ENCODE data around the gene CHD2. TPM values are rescaled to one million over a fixed set of nuclear protein-coding genes. Genes with fewer than 3 reads are reported as not detected.
A peak's percentile ranks its signal among the peaks of the same experiment; 100 is the strongest.

The CHD2 gene
- total RNA-seq, 1 experiment from 2014 or later: 129 TPM

DNA sequence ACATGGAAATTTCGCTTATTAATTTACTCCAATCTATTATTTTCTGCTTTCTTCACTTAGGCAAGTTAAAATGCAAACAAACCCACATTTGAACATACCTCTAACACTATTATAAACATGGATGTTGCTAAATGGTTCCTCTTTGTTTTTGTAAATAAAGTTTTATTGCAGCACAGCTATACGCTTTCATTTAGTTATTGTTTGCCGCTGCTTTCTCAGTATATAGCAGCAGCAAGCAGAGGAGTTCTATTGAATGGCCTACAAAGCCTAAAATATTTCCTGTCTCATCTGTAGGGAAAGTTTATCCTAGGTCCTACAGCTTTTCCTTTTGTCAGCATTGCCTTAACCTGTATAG is 7.9 kb upstream of the CHD2 start:
- Mint-ChIP-seq H3K9me3 (ENCODE audit: unreplicated experiment) (no peaks in the 10 kb centered on the region), H3K27ac (ENCODE audit: low read depth, unreplicated experiment) (no peak overlapping the region), H3K27me3 (ENCODE audit: insufficient read depth, unreplicated experiment) (no peaks in the 10 kb centered on the region), H3K36me3 (ENCODE audit: insufficient read depth, unreplicated experiment) (peaks cover 94% of the 10 kb centered on the region), H3K4me1 (ENCODE audit: insufficient read depth, unreplicated experiment) (peaks cover 18% of the 10 kb centered on the region), H3K4me3 (ENCODE audit: unreplicated experiment) (no peak overlapping the region)
- no peak for DNase-seq (ENCODE audit: unreplicated experiment)
- intact Hi-C loops (cut with micrococcal nuclease): no loop called here
- no TSS peak for BruUV-seq (replicated peaks)
- ChIA-PET CTCF (no interaction called here), POLR2A (interaction anchor here (0.7 to 19.2 kb wide), 8 partner anchors 8 to 85 kb away, joined by 3 to 1025 read pairs (median 6); partner anchors contain the start of gene CHD2)
- TF ChIP-seq, protein P1, sequence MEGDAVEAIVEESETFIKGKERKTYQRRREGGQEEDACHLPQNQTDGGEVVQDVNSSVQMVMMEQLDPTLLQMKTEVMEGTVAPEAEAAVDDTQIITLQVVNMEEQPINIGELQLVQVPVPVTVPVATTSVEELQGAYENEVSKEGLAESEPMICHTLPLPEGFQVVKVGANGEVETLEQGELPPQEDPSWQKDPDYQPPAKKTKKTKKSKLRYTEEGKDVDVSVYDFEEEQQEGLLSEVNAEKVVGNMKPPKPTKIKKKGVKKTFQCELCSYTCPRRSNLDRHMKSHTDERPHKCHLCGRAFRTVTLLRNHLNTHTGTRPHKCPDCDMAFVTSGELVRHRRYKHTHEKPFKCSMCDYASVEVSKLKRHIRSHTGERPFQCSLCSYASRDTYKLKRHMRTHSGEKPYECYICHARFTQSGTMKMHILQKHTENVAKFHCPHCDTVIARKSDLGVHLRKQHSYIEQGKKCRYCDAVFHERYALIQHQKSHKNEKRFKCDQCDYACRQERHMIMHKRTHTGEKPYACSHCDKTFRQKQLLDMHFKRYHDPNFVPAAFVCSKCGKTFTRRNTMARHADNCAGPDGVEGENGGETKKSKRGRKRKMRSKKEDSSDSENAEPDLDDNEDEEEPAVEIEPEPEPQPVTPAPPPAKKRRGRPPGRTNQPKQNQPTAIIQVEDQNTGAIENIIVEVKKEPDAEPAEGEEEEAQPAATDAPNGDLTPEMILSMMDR (IDR thresholded peaks at IDR 0.05; ENCODE audit: unreplicated experiment): no peak

DNA sequence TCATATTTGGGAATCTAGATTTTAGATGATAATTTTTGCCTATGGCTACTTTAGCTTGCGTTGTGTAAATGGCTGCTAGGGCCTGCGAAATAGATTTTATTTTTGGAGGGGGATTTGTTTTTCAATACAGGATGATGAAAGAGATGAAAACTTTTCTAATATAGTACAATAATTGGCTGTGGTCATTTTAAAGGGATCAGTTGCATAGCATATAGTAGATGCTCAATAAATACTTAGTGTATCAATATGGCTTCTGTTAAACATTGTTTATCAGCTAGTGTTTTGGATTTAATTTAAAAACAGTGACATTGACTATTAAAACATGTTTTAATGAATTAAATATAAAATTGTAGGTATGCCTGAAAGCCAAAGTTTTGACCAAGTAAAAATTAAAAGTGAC is 6.9 kb upstream of the CHD2 start:
- H3K4me1 Mint-ChIP-seq (ENCODE audit: insufficient read depth, unreplicated experiment): peaks cover 19% of the 10 kb centered on the region
- H3K36me3 Mint-ChIP-seq (ENCODE audit: insufficient read depth, unreplicated experiment): peaks cover 97% of the 10 kb centered on the region
- ChIA-PET POLR2A (interaction anchor here (0.7 to 19.2 kb wide), 6 partner anchors 9 to 86 kb away, joined by 3 to 1025 read pairs (median 35); no protein-coding TSS in a partner anchor), CTCF (interaction anchor here (0.6 kb wide), 1 partner anchor 26 kb away, joined by 4 read pairs; no protein-coding TSS in a partner anchor)
- no peak overlapping the region for H3K4me3 Mint-ChIP-seq (ENCODE audit: unreplicated experiment)
- BruUV-seq (replicated peaks): no TSS peak
- TF ChIP-seq, protein P1 (IDR thresholded peaks at IDR 0.05; ENCODE audit: unreplicated experiment): no peak
- intact Hi-C loops (cut with micrococcal nuclease): no loop called here
- no peaks in the 10 kb centered on the region for H3K27me3 Mint-ChIP-seq (ENCODE audit: insufficient read depth, unreplicated experiment)
- H3K27ac Mint-ChIP-seq (ENCODE audit: low read depth, unreplicated experiment): no peak overlapping the region
- no peak for DNase-seq (ENCODE audit: unreplicated experiment)
- H3K9me3 Mint-ChIP-seq (ENCODE audit: unreplicated experiment): no peaks in the 10 kb centered on the region

DNA sequence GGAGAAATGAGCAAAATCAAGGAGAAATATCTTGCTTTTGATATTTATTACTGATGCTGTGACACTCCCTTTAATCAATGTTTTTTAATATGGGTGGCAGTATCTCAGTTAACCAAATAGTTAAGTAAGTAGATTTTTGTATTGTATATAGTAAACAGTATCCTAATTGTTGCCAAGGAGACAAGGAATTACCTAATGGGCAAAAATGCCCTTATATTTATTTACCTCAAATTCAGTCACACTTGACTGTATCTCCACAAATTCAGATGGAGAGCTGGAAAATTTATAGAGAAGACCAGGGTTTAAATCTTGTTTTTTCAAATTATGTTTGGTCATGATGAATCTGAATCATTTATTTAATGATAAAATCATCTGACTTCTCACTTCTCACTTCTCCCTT is 3.6 kb upstream of the CHD2 start:
- ChIA-PET CTCF (interaction anchor here (0.8 to 1.5 kb wide), 2 partner anchors 15 to 21 kb away, joined by 3 to 4 read pairs; no protein-coding TSS in a partner anchor), POLR2A (interaction anchor here (0.6 to 19.2 kb wide), 11 partner anchors 9 to 90 kb away, joined by 3 to 1025 read pairs (median 13); no protein-coding TSS in a partner anchor)
- Mint-ChIP-seq H3K9me3 (ENCODE audit: unreplicated experiment) (peaks cover 9% of the 10 kb centered on the region), H3K4me3 (ENCODE audit: unreplicated experiment) (no peak overlapping the region), H3K27ac (ENCODE audit: low read depth, unreplicated experiment) (peak overlapping the region; percentile 57), H3K27me3 (ENCODE audit: insufficient read depth, unreplicated experiment) (no peaks in the 10 kb centered on the region), H3K4me1 (ENCODE audit: insufficient read depth, unreplicated experiment) (peaks cover 24% of the 10 kb centered on the region), H3K36me3 (ENCODE audit: insufficient read depth, unreplicated experiment) (peaks cover 97% of the 10 kb centered on the region)
- BruUV-seq (replicated peaks): no TSS peak
- intact Hi-C loops (cut with micrococcal nuclease): no loop called here
- no peak for DNase-seq (ENCODE audit: unreplicated experiment)
- TF ChIP-seq, protein P1 (IDR thresholded peaks at IDR 0.05; ENCODE audit: unreplicated experiment): no peak

DNA sequence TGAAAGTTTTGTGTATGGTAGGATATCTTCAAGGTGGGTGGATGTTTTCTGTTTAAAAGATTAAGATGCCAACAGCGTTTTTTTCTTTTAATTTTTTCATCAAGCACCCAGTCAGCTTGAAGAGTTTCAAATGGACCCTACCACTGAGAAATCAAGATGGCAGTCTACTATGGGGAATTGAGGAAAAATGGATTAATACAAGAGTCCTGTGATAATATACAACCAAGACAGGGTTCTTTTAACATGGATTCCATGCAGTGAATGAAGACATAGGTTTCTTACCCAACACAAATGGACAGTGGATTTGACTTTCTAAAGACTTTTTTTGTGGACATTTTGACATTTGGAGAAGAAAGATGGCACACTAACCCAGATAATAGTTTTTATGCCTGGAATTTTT is 2.5 kb upstream of the CHD2 start:
- Mint-ChIP-seq H3K27ac (ENCODE audit: low read depth, unreplicated experiment) (no peak overlapping the region), H3K4me1 (ENCODE audit: insufficient read depth, unreplicated experiment) (peaks cover 24% of the 10 kb centered on the region), H3K27me3 (ENCODE audit: insufficient read depth, unreplicated experiment) (no peaks in the 10 kb centered on the region), H3K9me3 (ENCODE audit: unreplicated experiment) (peaks cover 9% of the 10 kb centered on the region), H3K36me3 (ENCODE audit: insufficient read depth, unreplicated experiment) (peaks cover 97% of the 10 kb centered on the region), H3K4me3 (ENCODE audit: unreplicated experiment) (no peak overlapping the region)
- TF ChIP-seq, protein P1 (IDR thresholded peaks at IDR 0.05; ENCODE audit: unreplicated experiment): no peak
- ChIA-PET CTCF (interaction anchor here (0.7 to 1.5 kb wide), 3 partner anchors 20 to 102 kb away, joined by 3 read pairs; no protein-coding TSS in a partner anchor), POLR2A (interaction anchor here (1.7 to 19.2 kb wide), 6 partner anchors 8 to 91 kb away, joined by 8 to 1025 read pairs (median 40); no protein-coding TSS in a partner anchor)
- no peak for DNase-seq (ENCODE audit: unreplicated experiment)
- intact Hi-C loops (cut with micrococcal nuclease): no loop called here
- no TSS peak for BruUV-seq (replicated peaks)

All from MCF 10A (cell line).